Left ventricle myocardium superior (tissue), 1 donor: Measurements from ENCODE around the gene AMBRA1. TPM values are rescaled to one million over a fixed set of nuclear protein-coding genes. Genes with fewer than 3 reads are reported as not detected.
"Not testable (repeated sequence)": the region's sequence is repeated elsewhere in the genome, so short reads cannot be mapped to it uniquely, and the experiment has no call there.

Experiments
- ATAC-seq: fragments of 200-7000 bp; cut with Tn5 transposase; one replicate; pipeline ENCODE4 v1.9.1; 2020; ENCODE audit warnings: mild to moderate bottlenecking, moderate library complexity
- DNase-seq: peaks from one replicate; pipeline ENCODE4 v3.0.0-alpha.2; 2020
- intact Hi-C: fragments of 100-400 bp; cut with micrococcal nuclease; formaldehyde crosslinking; loops from one replicate; pipeline ENCODE4 v1.11.0; 2022
- total RNA-seq: library from RNA; stranded (reverse); fragmentation: NEBNext Ultra II Directional; extraction: Animal tissue kit (Norgen Biotek cat#: 25700); gene quantifications from one replicate; pipeline ENCODE4 v1.2.1, GENCODE V29; 2021
- donor health status: DM: no; HTN: yes; CAD: no; lungs with severe emphysema.

AMBRA1 gene
- total RNA-seq, 1 donor from 2014 or later: 14.7 TPM

- DNase-seq, ATAC-seq, intact Hi-C loops: not testable (repeated sequence)
Observed at GRCh38 chr11:46371262-46371661, 222.6 kb downstream of the AMBRA1 start.

- DNase-seq (no peak), ATAC-seq (no peak)
- intact Hi-C loops: no loop called here
Observed at GRCh38 chr11:46370253-46370652, 223.6 kb downstream of the AMBRA1 start.

- intact Hi-C loops: no loop called here
- ATAC-seq (peak; percentile 48), DNase-seq (no peak)
Observed at GRCh38 chr11:46369458-46370152, 224.2 kb downstream of the AMBRA1 start.

GRCh38 chr11:46367916-46368267 is 225.9 kb downstream of the AMBRA1 start:
- DNase-seq: no peak
- intact Hi-C loops: no loop called here
- ATAC-seq: no peak

- DNase-seq: peak; percentile 86
- peak; percentile 57 for ATAC-seq
- intact Hi-C loops: no loop called here
Observed at GRCh38 chr11:46367244-46367915, 226.4 kb downstream of the AMBRA1 start.

- ATAC-seq: no peak
- DNase-seq: no peak
- intact Hi-C loops: no loop called here
Observed at GRCh38 chr11:46366661-46367161, 227.1 kb downstream of the AMBRA1 start.

- intact Hi-C loops: no loop called here
- ATAC-seq: no peak
- no peak for DNase-seq
Observed at GRCh38 chr11:46366260-46366659, 227.6 kb downstream of the AMBRA1 start.

- intact Hi-C loops: no loop called here
- DNase-seq: peak; percentile 21
- no peak for ATAC-seq
Observed at GRCh38 chr11:46364791-46365190, 229.0 kb downstream of the AMBRA1 start.

GRCh38 chr11:46364056-46364455 is 229.8 kb downstream of the AMBRA1 start:
- DNase-seq (peak; percentile 12), ATAC-seq (no peak)
- intact Hi-C loops: no loop called here

GRCh38 chr11:46363455-46364005 is 230.3 kb downstream of the AMBRA1 start:
- intact Hi-C loops: no loop called here
- DNase-seq (peak; percentile 75), ATAC-seq (peak; percentile 61)

- intact Hi-C loops: no loop called here
- ATAC-seq (peak; percentile 52), DNase-seq (peak; percentile 71)
Observed at GRCh38 chr11:46363031-46363407, 230.8 kb downstream of the AMBRA1 start.

- DNase-seq (no peak), ATAC-seq (peak; percentile 1)
- intact Hi-C loops: no loop called here
Observed at GRCh38 chr11:46362156-46363030, 231.4 kb downstream of the AMBRA1 start.

GRCh38 chr11:46361283-46362155 is 232.3 kb downstream of the AMBRA1 start:
- DNase-seq: peak; percentile 81
- intact Hi-C loops: no loop called here
- ATAC-seq: peak; percentile 79

- intact Hi-C loops: no loop called here
- DNase-seq: no peak
- no peak for ATAC-seq
Observed at GRCh38 chr11:46360878-46361277, 232.9 kb downstream of the AMBRA1 start.

GRCh38 chr11:46359953-46360352 is 233.9 kb downstream of the AMBRA1 start:
- intact Hi-C loops: no loop called here
- DNase-seq (no peak), ATAC-seq (no peak)

GRCh38 chr11:46357483-46357936 is 236.3 kb downstream of the AMBRA1 start:
- intact Hi-C loops: no loop called here

GRCh38 chr11:46356924-46357482 is 236.8 kb downstream of the AMBRA1 start:
- ATAC-seq (no peak), DNase-seq (no peak)
- intact Hi-C loops: no loop called here

More at GRCh38 chr11:46357483-46357936, 236.3 kb downstream of the AMBRA1 start:
- DNase-seq (no peak), ATAC-seq (no peak)

GRCh38 chr11:46353698-46354097 is 240.1 kb downstream of the AMBRA1 start:
- no peak for ATAC-seq
- DNase-seq: no peak
- intact Hi-C loops: no loop called here
